Spleen (tissue), 11 donors: Measurements from ENCODE around the gene C3orf22. TPM values are rescaled to one million over a fixed set of nuclear protein-coding genes. Genes with fewer than 3 reads are reported as not detected.

Source experiments
- DNase-seq: peaks from one replicate; pipeline ENCODE4 v3.0.0-alpha.2; 2020
- H3K27ac ChIP-seq, 8 donors: fragments of 200-600 bp; sonication (generic) in 7 of 8; 1 replicate in 4 of 8; 2 replicates in 4 of 8; pipeline versions ENCODE4 v1.5.0 to v1.8.0; 2016 to 2021; ENCODE audit warnings: inconsistent platforms in 4 of 8, mild to moderate bottlenecking in 4 of 8, moderate library complexity in 1 of 8
- H3K27me3 ChIP-seq, 7 donors: fragments of 200-600 bp; sonication (generic) in 6 of 7; replicated peaks in 1 of 7; 1 replicate in 4 of 7; 2 replicates in 3 of 7; pipeline versions ENCODE4 v1.5.0 to v1.8.0; 2016 to 2021; ENCODE audit warnings: inconsistent platforms in 3 of 7, mild to moderate bottlenecking in 1 of 7
- H3K36me3 ChIP-seq, 6 donors: fragments of 200-600 bp; sonication (generic) in 5 of 6; 1 replicate in 4 of 6; 2 replicates in 2 of 6; pipeline versions ENCODE4 v1.5.0 to v1.8.0; 2016 to 2021; ENCODE audit warnings: inconsistent platforms in 2 of 6
- H3K4me1 ChIP-seq, 6 donors: fragments of 200-600 bp; sonication (generic) in 5 of 6; 1 replicate in 3 of 6; 2 replicates in 3 of 6; pipeline versions ENCODE4 v1.5.0 to v1.8.0; 2016 to 2021; ENCODE audit warnings: inconsistent platforms in 3 of 6
- H3K4me3 ChIP-seq, 8 donors: fragments of 200-600 bp; sonication (generic) in 7 of 8; 1 replicate in 4 of 8; 2 replicates in 4 of 8; pipeline versions ENCODE4 v1.5.0 to v1.8.0; 2016 to 2021; ENCODE audit warnings: inconsistent platforms in 4 of 8, mild to moderate bottlenecking in 4 of 8, moderate library complexity in 2 of 8
- H3K9me3 ChIP-seq, 8 donors: fragments of 200-600 bp; sonication (generic) in 7 of 8; 1 replicate in 4 of 8; 2 replicates in 4 of 8; pipeline versions ENCODE4 v1.5.0 to v1.8.0; 2016 to 2021; ENCODE audit warnings: inconsistent platforms in 4 of 8
- CTCF ChIP-seq, 11 experiments: fragments of 200-600 bp in 7 of 11; fragments of 450-650 bp in 4 of 11; sonication (generic) in 4 of 11; IDR thresholded peaks in 8 of 11; conservative IDR thresholded peaks in 3 of 11; 1 replicate in 7 of 11; 2 replicates in 4 of 11; pipeline versions ENCODE4 v1.4.0 to v1.8.0; 2016 to 2021; ENCODE audit warnings: antibody characterized with exemption in 11 of 11, inconsistent platforms in 4 of 11, mild to moderate bottlenecking in 1 of 11
- POLR2A ChIP-seq, 3 donors: fragments of 450-650 bp; IDR thresholded peaks; one replicate each; pipeline ENCODE4 v1.5.1; 2017; ENCODE audit warnings: antibody characterized with exemption in 3 of 3, mild to moderate bottlenecking in 1 of 3
- POLR2AphosphoS5 ChIP-seq, 3 donors: sonication (generic); formaldehyde crosslinking; IDR thresholded peaks; one replicate each; pipeline ENCODE4 v1.5.1; 2017; ENCODE audit warnings: antibody characterized with exemption in 3 of 3
- WGBS, 5 donors: extraction: QIAGEN DNeasy Blood & Tissue Kit in 3 of 5; methylation state at CpG; one replicate each; pipeline versions ENCODE4 v1.1.5 to v1.1.7; 2013 to 2018; 5-methylcytosine and 5-hydroxymethylcytosine counted together
- intact Hi-C: fragments of 100-400 bp; cut with DNase I; formaldehyde crosslinking; loops from one replicate; pipeline ENCODE4 v1.15.0; 2023; ENCODE audit warnings: low total_unique reads
- polyA plus RNA-seq, 3 donors: library from polyadenylated mRNA; stranded (reverse); fragments of 200-250 nt; gene quantifications; one replicate each; pipeline ENCODE4 v1.2.1, GENCODE V29; 2013
- total RNA-seq, 7 donors: library from RNA; depleted of rRNA in 3 of 7; stranded (reverse); fragments of >200 nt in 3 of 7; fragmentation: NEBNext Ultra II Directional in 4 of 7; extraction: Animal tissue kit (Norgen Biotek cat#: 25700) in 4 of 7; gene quantifications; one replicate each; pipeline versions ENCODE4 v1.1.0 to v1.2.1, GENCODE V29; 2016 to 2021
- donor health status: healthy with polysubstance abuse.
- donor health status: DM: no; HTN: no; CAD: no; lungs with moderate emphysema.
- donor health status: DM: no; HTN: no; CAD: no.
- donor health status: Bipolar disorder and iron deficiency.
- donor health status: healthy.
- donor health status: DM: no; HTN: no; CAD: no.
- donor health status: DM: yes; HTN: yes; CAD: no.

C3orf22 gene
- total and polyA plus RNA-seq, 10 donors: not detected

GRCh38 chr3:126571078-126571477 is 12.3 kb upstream of the C3orf22 start:
- H3K4me1 ChIP-seq: no peaks in the 10 kb centered on the region
- H3K4me3 ChIP-seq: no peak overlapping the region
- peaks cover 0 to 4% (median 0%) of the 10 kb centered on the region in 7 donors for H3K27me3 ChIP-seq
- WGBS, 5 donors: 79 to 91% (median 87%) methylated on average over 6 to 7 of the region's 7 CpGs
- H3K36me3 ChIP-seq: no peaks in the 10 kb centered on the region
- no peaks in the 10 kb centered on the region for H3K9me3 ChIP-seq
- no peak overlapping the region for H3K27ac ChIP-seq
- intact Hi-C loops: no loop called here
- TF ChIP-seq POLR2A (IDR thresholded peaks at IDR 0.05): no peak
- TF ChIP-seq CTCF (IDR thresholded peaks at IDR 0.05 in 8 of 11, conservative IDR thresholded peaks at IDR 0.05 in 3 of 11): no peak
- TF ChIP-seq POLR2AphosphoS5 (IDR thresholded peaks at IDR 0.05): no peak
- no peak for DNase-seq

GRCh38 chr3:126570103-126570541 is 11.4 kb upstream of the C3orf22 start:
- Histone ChIP-seq H3K4me1 (no peaks in the 10 kb centered on the region), H3K36me3 (no peaks in the 10 kb centered on the region), H3K4me3 (no peak overlapping the region), H3K27ac (no peak overlapping the region), H3K9me3 (no peaks in the 10 kb centered on the region), H3K27me3 (peaks cover 0 to 10% (median 0%) of the 10 kb centered on the region in 7 donors)
- no peak for DNase-seq
- 76 to 85% (median 80%) methylated on average over 6 of the region's 6 CpGs for WGBS, 5 donors
- TF ChIP-seq POLR2A (IDR thresholded peaks at IDR 0.05) (no peak), CTCF (IDR thresholded peaks at IDR 0.05 in 8 of 11, conservative IDR thresholded peaks at IDR 0.05 in 3 of 11) (no peak), POLR2AphosphoS5 (IDR thresholded peaks at IDR 0.05) (no peak)
- intact Hi-C loops: no loop called here

GRCh38 chr3:126569390-126569975 is 10.8 kb upstream of the C3orf22 start:
- no peaks in the 10 kb centered on the region for H3K9me3 ChIP-seq
- no peak for DNase-seq
- no peaks in the 10 kb centered on the region for H3K36me3 ChIP-seq
- no peak overlapping the region for H3K27ac ChIP-seq
- H3K4me3 ChIP-seq: no peak overlapping the region
- H3K27me3 ChIP-seq: peaks cover 0 to 10% (median 0%) of the 10 kb centered on the region in 7 donors
- no peaks in the 10 kb centered on the region for H3K4me1 ChIP-seq
- intact Hi-C loops: no loop called here
- TF ChIP-seq CTCF (IDR thresholded peaks at IDR 0.05 in 8 of 11, conservative IDR thresholded peaks at IDR 0.05 in 3 of 11) (no peak), POLR2AphosphoS5 (IDR thresholded peaks at IDR 0.05) (no peak), POLR2A (IDR thresholded peaks at IDR 0.05) (no peak)
- 80 to 88% (median 84%) methylated on average over 6 to 9 of the region's 9 CpGs for WGBS, 5 donors

GRCh38 chr3:126568776-126569342 is 10.1 kb upstream of the C3orf22 start:
- intact Hi-C loops: no loop called here
- TF ChIP-seq CTCF (IDR thresholded peaks at IDR 0.05 in 8 of 11, conservative IDR thresholded peaks at IDR 0.05 in 3 of 11) (no peak), POLR2AphosphoS5 (IDR thresholded peaks at IDR 0.05) (no peak), POLR2A (IDR thresholded peaks at IDR 0.05) (no peak)

More at GRCh38 chr3:126568776-126569342, 10.1 kb upstream of the C3orf22 start:
- H3K4me1 ChIP-seq: no peaks in the 10 kb centered on the region
- H3K36me3 ChIP-seq: no peaks in the 10 kb centered on the region
- no peak for DNase-seq
- peaks cover 0 to 2% (median 0%) of the 10 kb centered on the region in 8 donors for H3K9me3 ChIP-seq
- no peak overlapping the region for H3K27ac ChIP-seq
- H3K27me3 ChIP-seq: peaks cover 0 to 10% (median 0%) of the 10 kb centered on the region in 7 donors
- WGBS, 5 donors: 46 to 92% (median 80%) methylated on average over 3 of the region's 3 CpGs
- no peak overlapping the region for H3K4me3 ChIP-seq
